HCT116 (cell line): ENCODE measurements around the gene OXT. TPM values are rescaled to one million over a fixed set of nuclear protein-coding genes. Genes with fewer than 3 reads are reported as not detected.

Source experiments
- ATAC-seq: fragments of 200-7000 bp; cut with Tn5 transposase; 2 replicates; pipeline ENCODE4 v1.9.1; 2020; ENCODE audit warnings: mild to moderate bottlenecking, moderate library complexity
- BruUV-seq: library from RNA; stranded (reverse); fragments of 400-500 nt; replicated peaks from 2 replicates; lab custom pipeline; 2021; lab: Mats Ljungman, UMichigan
- CTCF ChIA-PET: fragments of 300-600 bp; sonication (Branson Sonifier 250); formaldehyde crosslinking; loops from one replicate; lab custom pipeline; 2021; ENCODE audit warnings: antibody characterized with exemption; lab: Charles Lee
- POLR2A ChIA-PET: fragments of 300-600, 350-600 bp; sonication (Branson Sonifier 250); formaldehyde crosslinking; loops from one replicate; lab custom pipeline; 2021; ENCODE audit warnings: antibody characterized with exemption; lab: Charles Lee
- RAD21 ChIA-PET, 2 experiments: fragments of 300-600 bp; sonication (Branson Sonifier 250); formaldehyde crosslinking; loops; one replicate each; lab custom pipeline; 2023; ENCODE audit warnings: low total read pairs in 2 of 2; ENCODE audit not compliant: uncharacterized antibody in 2 of 2, unreplicated experiment in 2 of 2, low non-redundant PET in 1 of 2; lab: Charles Lee
- DNase-seq: peaks from one replicate; pipeline ENCODE4 v3.0.0-alpha.2; 2010; ENCODE audit warnings: low read depth, low spot score
- H2AFZ ChIP-seq: fragments of 200-600 bp; shearing (Covaris generic), sonication (generic); 2 replicates; pipeline ENCODE4 v1.6.1; 2017; ENCODE audit warnings: low read depth, mixed run types, mixed read lengths, antibody characterized with exemption, low read length; ENCODE audit not compliant: poor library complexity, severe bottlenecking
- H3K27ac ChIP-seq: 2 replicates; pipeline ENCODE4 v1.5.1; 2012; ENCODE audit warnings: low read depth, low read length
- H3K27me3 ChIP-seq: fragments of 200-600 bp; sonication (generic); 2 replicates; pipeline ENCODE4 v1.6.1; 2016; ENCODE audit warnings: mixed run types, low read length, mixed read lengths; ENCODE audit not compliant: insufficient read depth
- H3K36me3 ChIP-seq, 2 experiments: fragments of 200-500 bp in 1 of 2; fragments of 200-600 bp in 1 of 2; sonication (Bioruptor generic) in 1 of 2; sonication (generic) in 1 of 2; 2 replicates each; pipeline versions ENCODE4 v1.5.1 to v1.6.1; 2014 to 2016; ENCODE audit warnings: low read length in 2 of 2, inconsistent platforms in 1 of 2, mixed read lengths in 1 of 2, mixed run types in 1 of 2; ENCODE audit not compliant: insufficient read depth in 2 of 2, control insufficient read depth in 1 of 2
- H3K4me1 ChIP-seq, 2 experiments: fragments of 200-600 bp in 1 of 2; sonication (generic) in 1 of 2; 2 replicates each; pipeline versions ENCODE4 v1.5.1 to v1.6.1; 2012 to 2017; ENCODE audit warnings: low read length in 2 of 2, inconsistent platforms in 1 of 2, mild to moderate bottlenecking in 1 of 2, mixed read lengths in 1 of 2, mixed run types in 1 of 2, moderate library complexity in 1 of 2; ENCODE audit not compliant: insufficient read depth in 2 of 2, control insufficient read depth in 1 of 2
- H3K4me2 ChIP-seq: fragments of 200-600 bp; sonication (generic); 2 replicates; pipeline ENCODE4 v1.6.1; 2017; ENCODE audit warnings: mixed run types, low read length, mixed read lengths
- H3K4me3 ChIP-seq, 2 experiments: fragments of 200-600 bp in 1 of 2; sonication (generic) in 1 of 2; replicated peaks in 1 of 2; 2 replicates each; pipeline ENCODE4 v1.5.1; 2011 to 2016; ENCODE audit warnings: low read length in 2 of 2, control low read depth in 1 of 2, low read depth in 1 of 2, mild to moderate bottlenecking in 1 of 2, mixed read lengths in 1 of 2, mixed run types in 1 of 2
- H3K79me2 ChIP-seq: fragments of 200-600 bp; sonication (generic); 2 replicates; pipeline ENCODE4 v1.6.1; 2017; ENCODE audit warnings: mild to moderate bottlenecking, mixed run types, low read length, moderate library complexity, mixed read lengths; ENCODE audit not compliant: insufficient read depth
- H3K9ac ChIP-seq: fragments of 200-600 bp; sonication (generic); 2 replicates; pipeline ENCODE4 v1.6.1; 2016; ENCODE audit warnings: low read length, mixed read lengths
- H3K9me2 ChIP-seq: fragments of 200-600 bp; sonication (generic), shearing (Covaris generic); 2 replicates; pipeline ENCODE4 v1.6.1; 2017; ENCODE audit warnings: mixed run types, mild to moderate bottlenecking, moderate library complexity; ENCODE audit not compliant: insufficient read depth
- H3K9me3 ChIP-seq, 2 experiments: fragments of 200-500 bp in 1 of 2; fragments of 200-600 bp in 1 of 2; sonication (Bioruptor generic) in 1 of 2; sonication (generic) in 1 of 2; 2 replicates each; pipeline ENCODE4 v1.6.1; 2014 to 2017; ENCODE audit warnings: low read length in 2 of 2, mixed read lengths in 2 of 2, inconsistent platforms in 1 of 2, low read depth in 1 of 2, mild to moderate bottlenecking in 1 of 2, mixed run types in 1 of 2, moderate library complexity in 1 of 2; ENCODE audit not compliant: control insufficient read depth in 1 of 2, insufficient read depth in 1 of 2
- H4K20me1 ChIP-seq: fragments of 200-600 bp; sonication (generic), shearing (Covaris generic); 2 replicates; pipeline ENCODE4 v1.6.1; 2017; ENCODE audit warnings: mixed run types, mild to moderate bottlenecking, moderate library complexity; ENCODE audit not compliant: insufficient read depth
- ATF3 ChIP-seq: IDR thresholded peaks from 2 replicates; pipeline ENCODE4 v1.6.1; 2012
- CBX3 ChIP-seq: IDR thresholded peaks from 2 replicates; pipeline ENCODE4 v1.6.1; 2012; ENCODE audit warnings: low read depth
- CTCF ChIP-seq, 3 experiments: fragments of 200-600 bp in 1 of 3; sonication (generic) in 1 of 3; IDR thresholded peaks in 2 of 3; conservative IDR thresholded peaks in 1 of 3; 2 replicates each; pipeline ENCODE4 v1.5.1; 2012 to 2017; ENCODE audit warnings: low read depth in 2 of 3, low read length in 2 of 3, antibody characterized with exemption in 1 of 3, borderline replicate concordance in 1 of 3, control low read depth in 1 of 3, mild to moderate bottlenecking in 1 of 3, mixed read lengths in 1 of 3, mixed run types in 1 of 3, moderate library complexity in 1 of 3; ENCODE audit not compliant: insufficient read depth in 1 of 3
- EGR1 ChIP-seq: IDR thresholded peaks from 2 replicates; pipeline ENCODE4 v1.6.1; 2012; ENCODE audit warnings: low read depth
- ELF1 ChIP-seq: IDR thresholded peaks from 2 replicates; pipeline ENCODE4 v1.6.1; 2012; ENCODE audit warnings: low read depth, borderline replicate concordance
- EZH2 ChIP-seq: fragments of 200-600 bp; sonication (generic); IDR thresholded peaks from 2 replicates; pipeline ENCODE4 v1.6.1; 2017; ENCODE audit warnings: antibody characterized with exemption, mixed run types
- EZH2phosphoT487 ChIP-seq: fragments of 200-600 bp; IDR thresholded peaks from 2 replicates; pipeline ENCODE4 v1.6.1; 2018; ENCODE audit warnings: antibody characterized with exemption, borderline replicate concordance
- FOSL1 ChIP-seq: IDR thresholded peaks from 2 replicates; pipeline ENCODE4 v1.6.1; 2012; ENCODE audit warnings: low read depth
- POLR2A ChIP-seq: IDR thresholded peaks from 2 replicates; pipeline ENCODE4 v1.7.0; 2011; ENCODE audit warnings: borderline replicate concordance; ENCODE audit not compliant: insufficient read depth, insufficient read length; ENCODE audit errors: extremely low read depth
- RAD21 ChIP-seq: IDR thresholded peaks from 2 replicates; pipeline ENCODE4 v1.6.1; 2012; ENCODE audit warnings: low read depth, mild to moderate bottlenecking
- REST ChIP-seq: IDR thresholded peaks from 2 replicates; pipeline ENCODE4 v1.6.1; 2012; ENCODE audit warnings: low read depth
- SIN3A ChIP-seq: IDR thresholded peaks from 2 replicates; pipeline ENCODE4 v1.6.1; 2012; ENCODE audit warnings: low read depth
- SP1 ChIP-seq: IDR thresholded peaks from 2 replicates; pipeline ENCODE4 v1.6.1; 2012; ENCODE audit warnings: low read depth
- SRF ChIP-seq: IDR thresholded peaks from 2 replicates; pipeline ENCODE4 v1.6.1; 2012; ENCODE audit warnings: low read depth
- TCF7L2 ChIP-seq: IDR thresholded peaks from 2 replicates; pipeline ENCODE4 v1.7.0; 2011; ENCODE audit warnings: borderline replicate concordance, inconsistent platforms; ENCODE audit not compliant: insufficient read depth, insufficient read length; ENCODE audit errors: extremely low read depth
- YY1 ChIP-seq: IDR thresholded peaks from 2 replicates; pipeline ENCODE4 v1.6.1; 2011; ENCODE audit warnings: low read length, low read depth, moderate library complexity, mild to moderate bottlenecking; ENCODE audit not compliant: insufficient replicate concordance; ENCODE audit errors: extremely low read depth
- intact Hi-C: fragments of 100-400 bp; cut with micrococcal nuclease; formaldehyde crosslinking; loops from 2 replicates; pipeline ENCODE4 v1.10.0; 2022
- total RNA-seq: library from RNA; stranded (reverse); gene quantifications from one replicate; pipeline ENCODE4 v1.2.1, GENCODE V29; 2021; ENCODE audit not compliant: unreplicated experiment
- TF ChIP-seq, protein P1 (sequence below): IDR thresholded peaks from 2 replicates; pipeline ENCODE4 v1.6.1; 2011; ENCODE audit warnings: mild to moderate bottlenecking, low read length, moderate library complexity; ENCODE audit not compliant: insufficient replicate concordance; ENCODE audit errors: extremely low read depth
- TF ChIP-seq, protein P2 (sequence below): IDR thresholded peaks from 2 replicates; pipeline ENCODE4 v1.6.1; 2012

The OXT gene
- total RNA-seq, 1 experiment from 2014 or later: not detected

DNA sequence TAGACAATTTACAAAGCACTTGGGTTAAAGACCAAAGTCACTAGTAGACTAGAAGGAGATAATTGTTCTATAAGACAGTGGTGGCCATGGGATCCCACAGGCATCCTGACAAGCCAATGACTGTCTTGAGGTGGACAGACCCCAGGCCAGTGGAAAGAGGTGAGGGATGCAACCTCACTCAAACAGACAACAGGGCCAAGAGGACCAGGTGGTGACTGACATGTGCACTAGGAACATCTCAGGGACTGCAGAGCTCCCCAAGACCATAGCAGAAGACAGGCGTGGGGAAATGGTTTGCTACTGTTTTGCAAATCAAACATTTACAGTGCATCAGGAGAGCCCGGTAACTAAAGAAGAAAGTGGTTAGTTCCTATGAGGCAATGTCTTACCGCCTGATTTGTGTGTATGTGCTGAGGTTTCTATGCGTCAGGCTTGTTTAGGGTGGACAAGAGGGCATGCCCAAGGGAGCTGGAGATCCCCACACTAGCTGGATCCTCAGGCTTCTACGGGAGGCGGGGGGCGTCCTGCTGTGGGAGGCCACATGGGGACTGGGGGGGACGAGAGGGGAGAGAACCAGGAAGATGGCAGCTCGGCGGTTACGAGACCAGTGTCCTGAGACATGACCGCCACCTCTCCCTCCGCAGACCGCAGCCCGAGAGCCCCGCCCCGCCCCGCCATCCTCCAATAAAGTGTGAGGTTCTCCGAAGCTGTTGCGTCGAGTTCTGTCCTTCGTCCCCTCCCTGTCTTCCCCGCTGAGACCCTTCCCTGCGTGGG lies 26.2 kb upstream of the OXT start:
- Histone ChIP-seq H3K4me2 (peak overlapping the region; percentile 97), H3K4me1 (peaks cover 4 to 27% of the 10 kb centered on the region in 2 experiments; a peak in 3 of 4 replicates), H2AFZ (peak overlapping the region; percentile 29), H3K27ac (peak overlapping the region; percentile 87), H3K4me3 (peak overlapping the region; percentile 73 to 97), H3K79me2 (peaks cover 27% of the 10 kb centered on the region), H4K20me1 (no peaks in the 10 kb centered on the region), H3K9me3 (no peaks in the 10 kb centered on the region), H3K9ac (peak overlapping the region; percentile 88), H3K9me2 (no peaks in the 10 kb centered on the region), H3K36me3 (peaks cover 5 to 13% of the 10 kb centered on the region in 2 experiments; a peak in 2 of 4 replicates), H3K27me3 (no peaks in the 10 kb centered on the region)
- peak; percentile 78 for ATAC-seq
- intact Hi-C loops: no loop called here
- TSS peak; percentile 52 for BruUV-seq
- POLR2A ChIA-PET: no interaction called here
- RAD21 ChIA-PET: interaction anchor here in 1 of 2 experiments (0.7 kb wide), 1 partner anchor 28 kb away, joined by 7 read pairs; no protein-coding TSS in a partner anchor
- CTCF ChIA-PET: interaction anchor here (1.2 kb wide), 1 partner anchor 9 kb away, joined by 6 read pairs; no protein-coding TSS in a partner anchor
- DNase-seq: no peak
- no peak for TF ChIP-seq RAD21
- TF ChIP-seq SIN3A: no peak
- TF ChIP-seq POLR2A: no peak
- no peak for TF ChIP-seq EZH2phosphoT487
- TF ChIP-seq, protein P1, sequence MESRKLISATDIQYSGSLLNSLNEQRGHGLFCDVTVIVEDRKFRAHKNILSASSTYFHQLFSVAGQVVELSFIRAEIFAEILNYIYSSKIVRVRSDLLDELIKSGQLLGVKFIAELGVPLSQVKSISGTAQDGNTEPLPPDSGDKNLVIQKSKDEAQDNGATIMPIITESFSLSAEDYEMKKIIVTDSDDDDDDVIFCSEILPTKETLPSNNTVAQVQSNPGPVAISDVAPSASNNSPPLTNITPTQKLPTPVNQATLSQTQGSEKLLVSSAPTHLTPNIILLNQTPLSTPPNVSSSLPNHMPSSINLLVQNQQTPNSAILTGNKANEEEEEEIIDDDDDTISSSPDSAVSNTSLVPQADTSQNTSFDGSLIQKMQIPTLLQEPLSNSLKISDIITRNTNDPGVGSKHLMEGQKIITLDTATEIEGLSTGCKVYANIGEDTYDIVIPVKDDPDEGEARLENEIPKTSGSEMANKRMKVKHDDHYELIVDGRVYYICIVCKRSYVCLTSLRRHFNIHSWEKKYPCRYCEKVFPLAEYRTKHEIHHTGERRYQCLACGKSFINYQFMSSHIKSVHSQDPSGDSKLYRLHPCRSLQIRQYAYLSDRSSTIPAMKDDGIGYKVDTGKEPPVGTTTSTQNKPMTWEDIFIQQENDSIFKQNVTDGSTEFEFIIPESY: no peak
- no peak for TF ChIP-seq TCF7L2
- no peak for TF ChIP-seq CTCF (IDR thresholded peaks at IDR 0.05 in 2 of 3, conservative IDR thresholded peaks at IDR 0.05 in 1 of 3; ENCODE audit: borderline replicate concordance in 1 of 3, insufficient read depth in 1 of 3, low read depth in 2 of 3, low read length in 2 of 3)
- no peak for TF ChIP-seq CBX3
- no peak for TF ChIP-seq ELF1
- TF ChIP-seq FOSL1: no peak
- TF ChIP-seq SP1: no peak
- TF ChIP-seq ATF3: no peak
- no peak for TF ChIP-seq SRF
- TF ChIP-seq, protein P2, sequence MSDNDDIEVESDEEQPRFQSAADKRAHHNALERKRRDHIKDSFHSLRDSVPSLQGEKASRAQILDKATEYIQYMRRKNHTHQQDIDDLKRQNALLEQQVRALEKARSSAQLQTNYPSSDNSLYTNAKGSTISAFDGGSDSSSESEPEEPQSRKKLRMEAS: no peak
- no peak for TF ChIP-seq REST
- TF ChIP-seq EGR1: no peak
- TF ChIP-seq YY1: no peak
- TF ChIP-seq EZH2: no peak
